Testis (tissue), 3 donors: ENCODE results near the gene MYO5B. TPM values are rescaled to one million over a fixed set of nuclear protein-coding genes. Genes with fewer than 3 reads are reported as not detected.

Source experiments
- DNase-seq: peaks from one replicate; pipeline ENCODE4 v3.0.0-alpha.2; 2019
- H3K27ac ChIP-seq, 2 donors: fragments of 200-600 bp; sonication (generic); one replicate each; pipeline ENCODE4 v1.5.1; 2019
- H3K27me3 ChIP-seq: fragments of 200-600 bp; sonication (generic); one replicate; pipeline ENCODE4 v1.5.1; 2019
- H3K36me3 ChIP-seq: fragments of 200-600 bp; sonication (generic); one replicate; pipeline ENCODE4 v1.5.1; 2017; ENCODE audit warnings: low read depth; ENCODE audit errors: missing control alignments
- H3K4me1 ChIP-seq: fragments of 200-600 bp; sonication (generic); one replicate; pipeline ENCODE4 v1.5.1; 2019
- H3K4me3 ChIP-seq, 2 donors: fragments of 200-600 bp; sonication (generic); one replicate each; pipeline ENCODE4 v1.5.1; 2017 to 2019
- H3K9me3 ChIP-seq: fragments of 200-600 bp; sonication (generic); one replicate; pipeline ENCODE4 v1.5.1; 2017
- CTCF ChIP-seq, 3 experiments: fragments of 450-650 bp in 2 of 3; fragments of 200-600 bp in 1 of 3; sonication (generic) in 1 of 3; IDR thresholded peaks; one replicate each; pipeline ENCODE4 v1.5.1; 2016 to 2019; ENCODE audit warnings: antibody characterized with exemption in 3 of 3, mild to moderate bottlenecking in 2 of 3, moderate library complexity in 1 of 3
- POLR2A ChIP-seq: fragments of 450-650 bp; IDR thresholded peaks from one replicate; pipeline ENCODE4 v1.6.1; 2017; ENCODE audit warnings: antibody characterized with exemption, mild to moderate bottlenecking, moderate library complexity
- WGBS, 2 donors: methylation state at CpG; one replicate each; pipeline ENCODE4 v1.1.5; 2018; 5-methylcytosine and 5-hydroxymethylcytosine counted together
- intact Hi-C: fragments of 100-400 bp; cut with DNase I; formaldehyde crosslinking; loops from one replicate; pipeline ENCODE4 v1.15.1; 2023; ENCODE audit warnings: low total_unique reads
- polyA plus RNA-seq: library from polyadenylated mRNA; stranded (reverse); fragments of 350-450 nt; fragmentation: Illumina TruSeq; extraction: RNeasy Lipid Tissue Mini Kit (QIAGEN cat#74804); gene quantifications from one replicate; pipeline ENCODE4 v1.2.3, GENCODE V29; 2014; ENCODE audit warnings: low read depth, low replicate concordance; ENCODE audit not compliant: insufficient read depth
- total RNA-seq, 2 donors: library from RNA; depleted of rRNA; stranded (reverse); fragments of >200 nt; gene quantifications; one replicate each; pipeline ENCODE4 v1.2.3, GENCODE V29; 2016

Gene MYO5B
- total and polyA plus RNA-seq, 3 donors from 2014 or later: 24.8 to 31.8 (median 26.1) TPM

- Histone ChIP-seq H3K4me1 (peaks cover 3% of the 10 kb centered on the region), H3K9me3 (no peaks in the 10 kb centered on the region), H3K4me3 (no peak overlapping the region), H3K27me3 (no peaks in the 10 kb centered on the region), H3K27ac (no peak overlapping the region), H3K36me3 (no peaks in the 10 kb centered on the region)
- DNase-seq: no peak
- intact Hi-C loops: no loop called here
- TF ChIP-seq CTCF (IDR thresholded peaks at IDR 0.05): no peak
- no peak for TF ChIP-seq POLR2A
Measured at GRCh38 chr18:50144540-50144939, 50.4 kb downstream of the MYO5B start.

GRCh38 chr18:50143886-50144285, 51.1 kb downstream of the MYO5B start:
- Histone ChIP-seq H3K4me1 (peaks cover 4% of the 10 kb centered on the region), H3K27me3 (no peaks in the 10 kb centered on the region), H3K9me3 (no peaks in the 10 kb centered on the region), H3K4me3 (no peak overlapping the region), H3K36me3 (no peaks in the 10 kb centered on the region), H3K27ac (no peak overlapping the region)
- intact Hi-C loops: no loop called here
- no peak for TF ChIP-seq CTCF (IDR thresholded peaks at IDR 0.05)
- TF ChIP-seq POLR2A: no peak
- WGBS, 2 donors: 88 to 98% methylated on average over 2 of the region's 2 CpGs
- DNase-seq: no peak

- no peaks in the 10 kb centered on the region for H3K27me3 ChIP-seq
- H3K36me3 ChIP-seq: no peaks in the 10 kb centered on the region
- H3K4me1 ChIP-seq: peaks cover 4% of the 10 kb centered on the region
- intact Hi-C loops: no loop called here
- no peak overlapping the region for H3K4me3 ChIP-seq
- 75 to 78% methylated on average over 3 of the region's 3 CpGs for WGBS, 2 donors
- no peaks in the 10 kb centered on the region for H3K9me3 ChIP-seq
- TF ChIP-seq POLR2A: no peak
- TF ChIP-seq CTCF (IDR thresholded peaks at IDR 0.05): no peak
- no peak overlapping the region for H3K27ac ChIP-seq
- DNase-seq: no peak
Measured at GRCh38 chr18:50143294-50143693, 51.7 kb downstream of the MYO5B start.

- no peak for DNase-seq
- intact Hi-C loops: no loop called here
- Histone ChIP-seq H3K27ac (no peak overlapping the region), H3K27me3 (no peaks in the 10 kb centered on the region), H3K36me3 (no peaks in the 10 kb centered on the region), H3K4me3 (no peak overlapping the region), H3K4me1 (peaks cover 4% of the 10 kb centered on the region), H3K9me3 (no peaks in the 10 kb centered on the region)
- TF ChIP-seq CTCF (IDR thresholded peaks at IDR 0.05) (no peak), POLR2A (no peak)
- WGBS, 2 donors: 70 to 74% methylated on average over 6 of the region's 6 CpGs
Measured at GRCh38 chr18:50142441-50143120, 52.4 kb downstream of the MYO5B start.
